CD4-positive, alpha-beta T cell (primary cell): ENCODE measurements around the gene NAA15. TPM values are rescaled to one million over a fixed set of nuclear protein-coding genes. Genes with fewer than 3 reads are reported as not detected.

Experiments
- ATAC-seq: fragments of 200-7000 bp; cut with Tn5 transposase; one replicate; pipeline ENCODE4 v1.10.0; 2022; ENCODE audit warnings: mild to moderate bottlenecking; ENCODE audit not compliant: poor library complexity
- CTCF ChIA-PET: fragments of 350-600 bp; sonication (Branson Sonifier 250); formaldehyde crosslinking; loops from one replicate; lab custom pipeline; 2021; ENCODE audit warnings: antibody characterized with exemption, inconsistent platforms; lab: Charles Lee
- POLR2A ChIA-PET: fragments of 350-600 bp; sonication (Branson Sonifier 250); formaldehyde crosslinking; loops from one replicate; lab custom pipeline; 2021; ENCODE audit warnings: antibody characterized with exemption, inconsistent platforms; lab: Charles Lee
- DNase-seq, 14 experiments: peaks; one replicate each; pipeline ENCODE4 v3.0.0-alpha.2; 2013 to 2020; ENCODE audit warnings: mixed read lengths in 2 of 14
- H3K27ac ChIP-seq, 2 donors: one replicate each; pipeline versions ENCODE4 v1.5.1 to v1.7.0; 2013; ENCODE audit warnings: low read length in 2 of 2, low read depth in 1 of 2, mild to moderate bottlenecking in 1 of 2
- H3K27me3 ChIP-seq, 2 experiments: 1 replicate in 1 of 2; 2 replicates in 1 of 2; pipeline versions ENCODE4 v1.6.1 to v1.7.0; 2013; ENCODE audit warnings: low read length in 2 of 2, control low read depth in 1 of 2, mild to moderate bottlenecking in 1 of 2, moderate library complexity in 1 of 2; ENCODE audit not compliant: insufficient read depth in 2 of 2, control insufficient read depth in 1 of 2
- H3K36me3 ChIP-seq: one replicate; pipeline ENCODE4 v1.6.1; 2013; ENCODE audit warnings: low read length, control low read depth; ENCODE audit not compliant: insufficient read depth
- H3K4me1 ChIP-seq: one replicate; pipeline ENCODE4 v1.6.1; 2013; ENCODE audit warnings: low read length, control low read depth; ENCODE audit not compliant: insufficient read depth
- H3K4me3 ChIP-seq: one replicate; pipeline ENCODE4 v1.5.1; 2013; ENCODE audit warnings: mild to moderate bottlenecking, low read length, moderate library complexity
- H3K9me3 ChIP-seq, 2 experiments: 1 replicate in 1 of 2; 2 replicates in 1 of 2; pipeline versions ENCODE4 v1.6.1 to v1.7.0; 2013; ENCODE audit warnings: low read length in 2 of 2, mild to moderate bottlenecking in 2 of 2, control low read depth in 1 of 2, moderate library complexity in 1 of 2; ENCODE audit not compliant: control insufficient read depth in 1 of 2, insufficient read depth in 1 of 2
- H3K27ac Mint-ChIP-seq: one replicate; pipeline ENCODE4 v1.8.0; 2020; ENCODE audit warnings: mixed read lengths
- H3K27me3 Mint-ChIP-seq: one replicate; pipeline ENCODE4 v1.8.0; 2021; ENCODE audit warnings: mixed read lengths
- H3K36me3 Mint-ChIP-seq: one replicate; pipeline ENCODE4 v1.8.0; 2021; ENCODE audit warnings: low read depth, mixed read lengths
- H3K4me1 Mint-ChIP-seq: one replicate; pipeline ENCODE4 v1.8.0; 2021; ENCODE audit warnings: low read depth, mixed read lengths
- H3K4me3 Mint-ChIP-seq: one replicate; pipeline ENCODE4 v1.8.0; 2020; ENCODE audit warnings: mild to moderate bottlenecking, mixed read lengths
- H3K9me3 Mint-ChIP-seq: one replicate; pipeline ENCODE4 v1.8.0; 2020; ENCODE audit warnings: mixed read lengths
- CTCF ChIP-seq: fragments of 200-600 bp; IDR thresholded peaks from one replicate; pipeline ENCODE4 v1.8.0; 2022; ENCODE audit warnings: antibody characterized with exemption, mild to moderate bottlenecking
- intact Hi-C, 2 experiments: fragments of 100-400 bp; cut with DNase I in 1 of 2; cut with micrococcal nuclease in 1 of 2; formaldehyde crosslinking; loops; one replicate each; pipeline versions ENCODE4 v1.15.1 to v1.9.0; 2023 to 2025; cut with DNase I, micrococcal nuclease
- total RNA-seq, 174 experiments: library from RNA in 2 of 174; stranded (reverse) in 2 of 174; gene quantifications; one replicate each; pipeline ENCODE4 v1.2.3 and lab custom pipeline; 2021 to 2026

Gene NAA15
- total RNA-seq, 2 experiments from 2014 or later, result 54.2 to 57.1 TPM

- no peak for DNase-seq
- Histone ChIP-seq H3K4me1 (no peaks in the 10 kb centered on the region), H3K36me3 (peaks cover 3% of the 10 kb centered on the region), H3K27me3 (no peaks in the 10 kb centered on the region), H3K4me3 (no peak overlapping the region), H3K27ac (no peak overlapping the region), H3K9me3 (no peaks in the 10 kb centered on the region)
- no peak for ATAC-seq
- Mint-ChIP-seq H3K9me3 (no peaks in the 10 kb centered on the region), H3K4me1 (no peaks in the 10 kb centered on the region), H3K27me3 (no peaks in the 10 kb centered on the region), H3K36me3 (peaks cover 55% of the 10 kb centered on the region), H3K27ac (no peak overlapping the region), H3K4me3 (no peak overlapping the region)
- no peak for TF ChIP-seq CTCF
- intact Hi-C loops, result no loop called here
- CTCF ChIA-PET, result no interaction called here
- POLR2A ChIA-PET, result no interaction called here
Measured at GRCh38 chr4:139401368-139401767, 100.1 kb downstream of the NAA15 start.

- peaks cover 54% of the 10 kb centered on the region for H3K36me3 Mint-ChIP-seq
- peaks cover 3% of the 10 kb centered on the region for H3K36me3 ChIP-seq
- H3K4me3 ChIP-seq, result no peak overlapping the region
- H3K4me1 ChIP-seq, result no peaks in the 10 kb centered on the region
- no peak overlapping the region for H3K4me3 Mint-ChIP-seq
- no peaks in the 10 kb centered on the region for H3K9me3 ChIP-seq
- no peak for TF ChIP-seq CTCF
- no peak for ATAC-seq
- H3K27ac Mint-ChIP-seq, result no peak overlapping the region
- H3K27me3 Mint-ChIP-seq, result no peaks in the 10 kb centered on the region
- H3K27ac ChIP-seq, result no peak overlapping the region
- POLR2A ChIA-PET, result interaction anchor here (0.8 kb wide), 1 partner anchor 43 kb away, joined by 3 read pairs; no protein-coding TSS in a partner anchor
- intact Hi-C loops, result no loop called here
- CTCF ChIA-PET, result no interaction called here
- H3K27me3 ChIP-seq, result no peaks in the 10 kb centered on the region
- no peaks in the 10 kb centered on the region for H3K9me3 Mint-ChIP-seq
- no peak for DNase-seq
- H3K4me1 Mint-ChIP-seq, result no peaks in the 10 kb centered on the region
Measured at GRCh38 chr4:139402436-139402835, 101.1 kb downstream of the NAA15 start.

DNA sequence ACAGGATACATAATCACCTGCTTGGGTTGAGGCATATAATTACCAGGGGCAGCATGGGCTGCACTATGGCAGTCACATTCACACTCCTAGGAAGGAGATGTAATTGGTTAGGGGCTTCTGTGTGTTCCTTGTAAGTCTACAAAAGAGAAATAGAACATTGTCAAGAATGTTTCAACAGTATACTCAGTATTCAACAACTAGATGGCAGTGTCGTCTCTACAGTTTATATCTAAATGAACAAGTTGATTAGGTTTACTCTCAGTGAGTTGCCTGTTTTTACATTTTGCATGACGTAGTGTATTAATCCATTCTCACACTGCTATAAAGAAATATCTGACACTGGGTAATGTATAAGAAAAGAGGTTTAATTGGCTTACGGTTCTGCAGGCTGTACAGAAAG is 102.2 kb downstream of the NAA15 start:
- Histone ChIP-seq H3K27ac (no peak overlapping the region), H3K27me3 (no peaks in the 10 kb centered on the region), H3K36me3 (peaks cover 3% of the 10 kb centered on the region), H3K9me3 (no peaks in the 10 kb centered on the region), H3K4me1 (no peaks in the 10 kb centered on the region), H3K4me3 (no peak overlapping the region)
- H3K4me1 Mint-ChIP-seq, result no peaks in the 10 kb centered on the region
- no peaks in the 10 kb centered on the region for H3K27me3 Mint-ChIP-seq
- POLR2A ChIA-PET, result interaction anchor here (0.8 kb wide), 1 partner anchor 44 kb away, joined by 3 read pairs; no protein-coding TSS in a partner anchor
- peaks cover 54% of the 10 kb centered on the region for H3K36me3 Mint-ChIP-seq
- no peak for TF ChIP-seq CTCF
- intact Hi-C loops, result no loop called here
- H3K9me3 Mint-ChIP-seq, result no peaks in the 10 kb centered on the region
- ATAC-seq, result no peak
- no peak overlapping the region for H3K27ac Mint-ChIP-seq
- CTCF ChIA-PET, result no interaction called here
- H3K4me3 Mint-ChIP-seq, result no peak overlapping the region
- no peak for DNase-seq
